Measurements from ENCODE around the gene MICALL2.

The MICALL2 gene

DNA sequence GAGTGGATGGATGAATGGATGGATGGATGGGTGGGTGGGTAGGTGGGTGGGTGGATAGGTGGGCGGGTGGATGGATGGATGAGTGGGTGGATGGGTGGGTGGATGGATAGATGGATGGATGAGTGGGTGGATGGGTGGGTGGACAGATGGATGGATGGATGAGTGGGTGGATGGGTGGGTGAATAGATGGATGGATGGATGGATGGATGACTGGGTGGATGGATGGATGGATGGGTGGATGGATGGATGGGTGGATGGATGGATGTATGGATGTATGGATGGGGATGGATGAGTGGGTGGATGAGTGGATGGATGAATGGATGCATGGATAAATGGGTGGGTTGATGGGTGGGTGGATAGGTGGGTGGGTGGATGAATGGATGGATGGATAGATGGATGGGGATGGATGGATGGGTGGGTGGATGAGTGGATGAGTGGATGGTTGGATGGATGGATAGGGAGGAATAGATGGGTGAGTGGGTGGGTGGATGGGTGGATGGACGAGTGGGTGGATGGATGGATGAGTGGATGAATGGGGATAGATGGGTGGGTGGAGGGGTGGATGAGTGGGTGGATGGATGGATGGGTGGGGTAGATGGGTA lies 43.8 kb downstream of the MICALL2 start:
- no peak for DNase-seq (ENCODE audit: low read depth, low spot score)

DNA sequence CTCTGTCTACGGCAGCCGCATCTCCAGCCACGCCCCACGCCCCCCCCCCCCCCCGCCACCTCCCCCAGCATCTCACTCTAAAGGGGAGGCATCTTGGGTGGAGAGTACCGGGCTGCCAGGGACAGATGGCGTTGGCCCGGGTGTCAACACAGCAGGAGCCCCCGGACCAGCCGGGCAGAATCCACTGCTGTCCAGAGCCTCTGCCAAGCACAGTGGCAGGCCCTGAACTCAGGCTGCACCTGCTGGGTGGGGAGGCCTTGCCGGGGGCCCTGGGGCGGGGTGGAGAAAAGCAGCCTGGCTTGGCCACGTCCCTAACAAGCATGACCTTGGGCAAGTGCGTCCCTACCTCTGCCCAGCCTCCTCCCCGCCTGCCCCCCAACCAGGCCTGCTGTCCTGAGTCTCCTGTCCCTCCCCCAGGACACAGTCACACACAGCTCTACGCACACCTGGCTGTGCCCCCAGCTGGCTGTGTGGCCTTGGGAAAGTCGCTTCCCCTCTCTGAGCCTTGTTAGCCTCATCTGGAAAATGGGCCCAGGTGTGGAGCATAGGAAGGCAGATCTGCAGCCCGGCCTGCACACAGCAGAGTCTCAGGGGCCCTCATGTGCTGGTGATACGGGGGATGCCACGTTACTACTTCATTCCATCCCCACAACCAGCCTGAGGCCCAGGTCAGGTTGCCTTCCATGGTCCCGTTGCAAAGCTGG lies 45.2 kb downstream of the MICALL2 start:
- DNase-seq (ENCODE audit: low read depth, low spot score), result no peak

DNA sequence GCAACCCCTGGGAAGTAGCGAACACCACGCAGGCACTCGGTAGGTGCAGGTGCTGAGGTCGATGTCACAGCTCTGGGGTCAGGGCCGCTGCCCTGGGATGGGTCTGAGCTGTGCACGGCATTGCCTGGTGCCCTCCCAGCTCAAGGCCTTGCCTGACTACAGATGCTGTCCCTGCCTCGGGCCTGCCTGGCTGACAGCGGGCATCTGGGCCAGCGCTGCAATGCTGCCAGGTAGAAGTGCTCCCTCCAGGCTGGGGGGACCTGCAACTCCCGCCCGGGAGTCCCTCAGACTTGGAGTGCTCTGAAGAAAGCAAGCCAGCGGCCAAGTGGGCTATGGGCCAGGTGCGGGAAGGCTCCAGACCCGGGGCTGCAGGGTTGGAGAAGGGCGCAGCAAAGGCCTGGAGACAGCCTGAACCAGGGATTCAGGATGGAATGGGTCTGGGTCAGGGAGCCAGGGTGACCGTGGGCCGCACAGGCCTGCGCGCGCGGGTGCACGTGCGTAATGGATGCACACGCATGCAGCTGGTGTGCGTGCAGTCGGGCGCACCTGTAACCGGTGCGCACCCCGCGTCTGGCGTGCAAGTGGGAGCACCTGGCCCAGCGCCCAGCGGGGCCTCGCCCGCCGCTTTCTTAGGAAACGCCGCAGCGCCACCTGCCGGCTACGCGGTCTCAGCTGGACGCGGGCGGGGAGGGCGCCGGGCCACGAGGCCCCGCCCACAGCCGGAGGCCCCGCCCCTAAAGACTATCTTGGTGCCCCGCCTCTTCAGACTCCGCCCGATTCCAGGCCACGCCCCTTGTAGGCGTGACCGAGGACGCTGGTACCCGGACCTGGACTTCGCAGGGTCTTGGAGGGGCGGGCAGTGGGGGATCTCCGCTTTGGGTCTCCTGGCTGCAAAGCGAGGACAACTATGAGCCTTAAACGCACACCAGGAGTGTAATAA lies 46.7 kb downstream of the MICALL2 start:
- DNase-seq (ENCODE audit: low read depth, low spot score), result no peak

DNA sequence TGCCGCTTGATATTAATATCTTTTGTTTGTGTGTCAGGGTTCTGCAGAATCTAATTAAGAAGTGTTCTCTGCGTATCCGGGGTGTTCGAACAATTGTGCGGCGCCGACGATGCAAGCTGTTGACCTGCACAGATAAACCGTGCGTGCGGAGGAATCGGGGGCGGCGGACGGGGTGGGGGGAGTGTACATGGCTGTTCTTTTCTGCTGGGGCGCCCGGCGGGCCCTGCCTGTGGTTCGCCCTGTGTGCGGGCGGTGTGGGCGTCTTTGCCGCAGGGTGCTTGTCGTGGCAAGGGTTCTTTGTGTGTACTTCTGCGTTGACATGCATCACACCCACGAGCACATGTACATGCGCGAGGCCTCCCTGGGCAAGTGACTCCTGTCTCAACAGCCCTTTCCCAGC lies 47.9 kb downstream of the MICALL2 start:
- DNase-seq (ENCODE audit: low read depth, low spot score), result no peak

DNA sequence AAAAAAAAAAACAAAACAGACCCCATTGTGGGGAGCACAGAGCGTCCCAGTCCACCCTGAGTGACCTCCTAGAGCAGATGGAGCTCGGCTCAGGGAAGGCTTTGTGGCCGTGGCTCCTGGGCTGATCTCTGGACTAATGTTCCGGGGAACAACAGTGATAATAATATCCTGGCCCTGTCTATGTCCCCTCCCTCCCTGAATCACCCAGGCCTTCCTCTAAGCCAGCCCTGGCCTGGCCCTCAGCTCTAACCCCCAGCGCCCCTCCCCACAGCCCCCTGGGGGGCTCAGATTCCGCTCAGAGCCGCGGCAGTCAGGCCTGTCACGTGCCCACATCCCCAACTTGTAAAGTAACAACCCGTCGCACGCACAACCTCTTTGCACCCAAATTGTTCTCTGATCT lies 48.3 kb downstream of the MICALL2 start:
- DNase-seq (ENCODE audit: low read depth, low spot score), result no peak

DNA sequence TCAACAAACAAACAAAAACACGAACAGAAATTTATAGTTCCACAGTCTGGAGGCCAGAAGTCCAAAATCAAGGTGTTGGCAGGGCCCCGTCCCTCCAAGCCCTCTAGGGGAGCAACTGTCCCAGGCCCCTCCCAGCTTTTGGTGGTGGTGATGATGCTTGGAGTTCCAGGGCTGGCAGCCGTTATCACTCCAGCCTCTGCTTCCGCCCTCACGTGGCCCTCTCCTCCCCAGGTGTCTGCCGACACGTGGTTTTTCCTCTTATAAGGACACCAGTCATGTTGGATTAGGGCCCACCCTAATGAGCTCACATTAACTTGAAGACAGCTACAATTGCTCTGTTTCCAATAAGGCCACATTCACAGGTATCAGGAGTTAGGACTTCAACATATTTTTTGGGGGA lies 49.7 kb downstream of the MICALL2 start:
- no peak for DNase-seq (ENCODE audit: low read depth, low spot score)

DNA sequence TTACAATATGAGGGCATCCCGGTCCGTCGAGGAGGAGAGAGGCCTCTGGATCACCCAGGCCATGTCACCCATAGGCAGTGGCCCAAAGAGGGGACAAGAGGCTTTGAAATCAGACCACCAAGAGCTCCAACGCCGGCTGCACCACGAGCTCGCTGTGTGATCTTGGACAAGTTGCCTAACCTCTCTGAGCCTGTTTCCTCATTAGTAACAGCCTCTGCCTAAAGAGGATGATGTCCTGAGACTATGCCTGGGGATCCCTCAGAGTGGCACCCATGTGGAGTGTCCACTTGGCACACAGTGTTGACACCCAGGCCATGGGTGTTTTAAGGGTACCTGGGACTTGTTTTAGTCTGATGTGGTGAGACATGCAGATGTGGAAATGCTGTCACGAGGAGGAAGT lies 50.8 kb downstream of the MICALL2 start:
- DNase-seq (ENCODE audit: low read depth, low spot score), result no peak

DNA sequence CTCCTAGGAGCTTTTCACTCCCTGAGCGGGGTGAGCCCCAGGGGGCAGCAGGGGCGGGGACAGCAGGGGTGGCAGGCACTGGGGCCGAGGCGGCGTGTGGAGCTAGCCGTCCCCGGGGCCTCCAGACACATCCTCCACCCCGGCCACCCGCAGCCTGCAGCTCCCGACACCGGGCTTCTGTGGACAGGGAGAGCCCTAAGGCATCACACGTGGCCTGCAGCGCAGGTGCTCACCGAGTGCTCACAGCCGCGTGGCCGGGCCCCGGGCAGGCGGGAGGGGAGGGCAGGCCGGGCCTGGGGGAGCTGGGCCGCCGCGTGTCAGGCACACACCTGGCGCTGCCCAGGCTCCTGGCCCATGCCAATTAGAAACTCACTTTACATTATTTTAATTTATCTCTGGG lies 51.4 kb downstream of the MICALL2 start:
- no peak for DNase-seq (ENCODE audit: low read depth, low spot score)

DNA sequence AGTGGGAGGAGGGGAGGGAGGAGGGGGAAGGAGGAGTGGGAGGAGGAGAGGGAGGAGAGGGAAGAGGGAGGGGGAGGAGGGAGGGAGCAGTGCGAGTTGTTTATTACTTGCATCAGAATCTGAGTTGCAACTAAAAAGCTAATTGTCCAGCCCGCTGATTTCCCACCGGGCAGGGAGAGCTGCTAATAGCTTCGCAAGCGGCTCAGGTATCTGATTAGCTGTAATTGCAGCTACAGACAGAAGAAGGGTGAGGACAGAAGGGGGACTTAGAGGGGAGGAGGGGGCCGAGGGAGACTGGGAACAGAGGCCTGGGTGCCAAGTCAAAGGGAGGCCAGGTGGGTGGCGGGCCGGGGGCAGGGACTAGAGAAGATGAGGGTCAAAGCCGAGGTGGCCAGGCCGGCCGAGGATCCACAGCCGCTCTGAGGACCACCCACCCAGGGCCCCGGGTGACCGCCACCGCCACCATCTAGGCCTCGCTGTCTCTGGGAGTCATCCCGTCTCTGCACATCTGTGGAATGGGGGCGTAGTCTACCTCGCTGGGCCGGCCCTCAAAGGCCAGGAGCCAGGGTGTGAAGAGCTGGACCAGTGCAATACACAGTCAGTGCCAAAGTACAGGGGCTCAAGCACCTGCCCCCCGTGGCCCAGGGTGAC lies 54.2 kb downstream of the MICALL2 start:
- DNase-seq (ENCODE audit: low read depth, low spot score), result no peak

DNA sequence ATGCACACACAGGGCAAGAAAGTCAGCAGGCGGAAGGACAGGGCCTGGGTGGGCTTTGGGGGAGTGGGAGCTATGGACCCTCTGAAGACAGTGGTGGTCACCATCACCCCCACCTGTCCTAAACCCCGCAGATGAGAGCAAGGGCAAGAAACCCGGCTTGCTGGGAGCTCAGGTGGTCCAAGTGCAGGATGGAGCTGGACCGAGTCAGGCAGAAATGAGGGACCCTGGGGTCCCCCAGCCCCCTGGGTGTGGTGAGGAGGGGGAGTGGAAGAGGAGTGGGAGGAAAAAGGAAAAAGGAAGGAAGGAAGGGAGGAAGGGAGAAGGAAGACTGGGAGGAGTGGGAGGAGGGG lies 54.8 kb downstream of the MICALL2 start:
- no peak for DNase-seq (ENCODE audit: low read depth, low spot score)

DNA sequence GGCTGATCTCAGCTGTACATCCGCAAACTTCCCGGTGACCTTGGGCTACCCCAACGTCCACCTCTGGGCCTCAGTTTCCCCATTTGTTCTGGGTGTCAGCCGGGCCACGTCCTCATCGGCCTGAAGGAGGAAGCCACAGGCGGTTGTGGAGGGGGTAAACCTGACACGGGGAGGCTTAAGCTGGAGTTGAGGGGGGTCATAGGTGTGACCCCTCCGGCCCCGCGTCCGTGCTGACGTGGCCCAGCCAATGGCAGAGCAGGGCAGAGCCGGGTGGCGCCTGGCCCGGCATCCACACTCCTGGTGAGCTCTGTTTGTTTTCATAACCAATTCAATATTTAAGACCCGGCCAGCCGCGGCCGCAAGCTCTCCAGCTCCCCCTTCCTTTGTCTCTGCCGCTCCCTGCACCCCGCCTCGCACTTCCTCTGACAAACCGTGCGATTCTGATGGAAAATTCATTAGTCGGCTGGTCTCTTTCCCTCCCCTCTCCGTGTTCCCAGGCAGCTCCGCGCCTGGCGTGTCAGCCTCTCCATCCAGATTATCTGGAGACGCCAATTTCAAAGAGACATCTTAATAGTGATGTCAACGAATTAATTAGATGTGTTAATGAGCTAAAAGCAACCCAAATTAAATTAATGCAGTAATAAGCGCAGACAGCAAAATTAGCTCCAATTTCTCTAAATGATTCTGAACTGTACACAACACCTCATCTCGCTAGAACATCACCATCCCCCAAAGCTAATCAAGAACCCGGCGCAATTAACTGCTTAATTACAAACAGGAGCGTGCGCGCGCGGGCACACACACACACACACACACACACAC lies 55.4 kb downstream of the MICALL2 start:
- no peak for DNase-seq (ENCODE audit: low read depth, low spot score)

DNA sequence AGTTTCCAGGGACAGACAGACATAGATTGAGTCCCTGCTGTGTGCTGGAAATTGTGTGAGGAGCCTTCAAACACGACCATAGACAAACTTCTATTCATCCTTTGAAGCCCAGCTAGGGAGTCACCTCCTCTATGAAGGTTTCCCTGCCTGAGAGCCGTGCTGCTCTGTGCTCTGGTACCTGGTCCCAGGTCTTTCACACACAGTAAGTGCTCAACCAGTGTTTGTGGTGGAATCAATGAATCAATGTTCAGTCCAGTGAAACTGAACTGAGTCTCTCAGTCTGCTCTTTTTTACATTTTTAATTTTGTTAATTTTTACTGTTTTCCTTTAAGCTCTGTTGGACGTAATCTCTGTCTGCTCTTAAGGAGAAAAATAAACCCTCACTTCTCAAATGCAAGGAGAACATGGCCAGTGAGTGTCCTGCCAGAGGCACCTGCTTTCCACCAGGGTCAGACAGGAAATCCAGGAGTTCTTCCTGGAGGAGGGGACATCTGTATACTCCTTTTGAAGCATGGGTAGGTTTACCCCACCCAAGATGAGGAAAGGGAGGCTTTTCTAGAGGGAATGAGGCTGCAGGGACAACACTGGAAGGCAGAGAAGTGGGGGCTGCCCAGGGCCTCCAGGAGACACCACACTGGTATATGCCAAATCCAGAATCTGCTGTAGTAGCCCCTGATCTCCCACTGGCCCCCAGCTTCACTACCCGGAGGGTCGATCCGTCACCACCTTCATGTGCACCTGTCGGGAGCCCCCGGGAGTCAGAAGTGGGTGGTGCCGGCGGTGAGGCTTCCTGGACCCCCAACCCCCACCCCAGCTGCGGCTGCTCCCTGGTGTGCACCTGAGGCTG lies 56.3 kb downstream of the MICALL2 start:
- no peak for DNase-seq (ENCODE audit: low read depth, low spot score)

DNA sequence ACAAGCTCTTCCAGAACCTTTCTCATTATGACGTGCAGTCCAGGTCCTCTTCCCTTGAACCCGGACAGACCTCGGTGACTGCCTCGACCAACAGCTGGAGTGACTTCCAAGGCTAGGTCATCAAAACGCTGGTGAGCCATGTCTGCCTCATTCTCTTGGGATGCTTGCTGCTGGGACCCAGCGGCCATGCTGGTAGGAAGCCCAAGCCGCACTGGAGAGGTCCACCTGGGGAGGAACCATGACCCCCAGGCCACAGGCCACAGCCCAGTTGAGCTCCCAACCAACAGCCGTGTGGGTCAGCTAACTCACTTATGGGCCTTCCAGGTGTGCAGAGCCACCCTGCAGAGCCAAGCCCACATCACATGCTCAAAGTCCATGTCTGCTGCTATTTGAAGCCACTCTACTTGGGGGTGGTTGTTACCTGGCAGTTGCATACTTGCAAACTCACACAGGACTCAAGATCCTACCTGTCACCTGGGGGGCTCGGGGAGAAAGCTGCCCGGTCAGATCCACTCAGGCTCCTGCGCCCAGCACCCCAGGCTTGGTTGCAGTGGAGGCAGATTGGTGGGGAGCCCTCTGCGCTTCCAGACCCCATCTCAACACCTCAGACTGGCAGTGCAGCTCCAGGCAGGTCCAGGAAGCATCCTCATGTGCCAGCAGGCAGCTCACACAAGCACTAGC lies 57.0 kb downstream of the MICALL2 start:
- no peak for DNase-seq (ENCODE audit: low read depth, low spot score)

DNA sequence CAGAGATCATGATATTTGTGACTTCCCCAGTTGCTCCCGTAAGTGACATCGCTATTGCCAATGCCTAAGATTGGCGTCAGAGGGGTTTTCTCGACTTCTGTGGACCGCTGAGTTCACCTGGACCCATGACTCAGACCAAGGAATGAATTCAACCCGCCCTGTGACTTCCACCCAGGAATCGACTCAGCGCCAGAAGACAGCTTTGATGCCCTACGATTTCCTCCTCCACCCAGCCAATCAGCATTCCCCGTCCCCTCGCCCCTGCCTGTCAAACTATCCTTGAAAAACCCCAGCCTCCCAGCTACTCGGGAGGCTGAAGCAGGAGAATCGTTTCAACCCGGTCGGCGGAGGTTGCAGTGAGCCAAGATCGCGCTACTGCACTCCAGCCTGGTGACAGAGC lies 58.3 kb downstream of the MICALL2 start:
- DNase-seq (ENCODE audit: low read depth, low spot score), result no peak

DNA sequence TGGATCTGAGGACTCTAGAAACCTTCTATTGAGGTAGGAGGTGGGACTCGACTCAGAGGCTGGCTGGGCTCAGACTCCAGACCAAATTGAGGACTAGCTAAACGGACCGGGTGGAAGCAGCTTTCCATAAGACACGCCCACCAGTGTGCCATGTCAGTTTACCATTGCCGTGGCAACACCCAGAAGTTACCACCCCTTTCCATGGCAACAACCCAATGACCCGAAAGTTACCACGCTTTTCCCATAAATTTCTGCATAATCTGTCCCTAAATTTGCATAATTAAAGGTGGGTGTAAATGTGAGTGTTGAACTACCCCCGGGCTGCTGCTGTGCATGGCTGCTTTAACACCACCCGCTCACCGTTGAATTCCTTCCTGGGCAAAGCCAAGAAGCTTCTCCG lies 58.9 kb downstream of the MICALL2 start:
- DNase-seq (ENCODE audit: low read depth, low spot score), result no peak

DNA sequence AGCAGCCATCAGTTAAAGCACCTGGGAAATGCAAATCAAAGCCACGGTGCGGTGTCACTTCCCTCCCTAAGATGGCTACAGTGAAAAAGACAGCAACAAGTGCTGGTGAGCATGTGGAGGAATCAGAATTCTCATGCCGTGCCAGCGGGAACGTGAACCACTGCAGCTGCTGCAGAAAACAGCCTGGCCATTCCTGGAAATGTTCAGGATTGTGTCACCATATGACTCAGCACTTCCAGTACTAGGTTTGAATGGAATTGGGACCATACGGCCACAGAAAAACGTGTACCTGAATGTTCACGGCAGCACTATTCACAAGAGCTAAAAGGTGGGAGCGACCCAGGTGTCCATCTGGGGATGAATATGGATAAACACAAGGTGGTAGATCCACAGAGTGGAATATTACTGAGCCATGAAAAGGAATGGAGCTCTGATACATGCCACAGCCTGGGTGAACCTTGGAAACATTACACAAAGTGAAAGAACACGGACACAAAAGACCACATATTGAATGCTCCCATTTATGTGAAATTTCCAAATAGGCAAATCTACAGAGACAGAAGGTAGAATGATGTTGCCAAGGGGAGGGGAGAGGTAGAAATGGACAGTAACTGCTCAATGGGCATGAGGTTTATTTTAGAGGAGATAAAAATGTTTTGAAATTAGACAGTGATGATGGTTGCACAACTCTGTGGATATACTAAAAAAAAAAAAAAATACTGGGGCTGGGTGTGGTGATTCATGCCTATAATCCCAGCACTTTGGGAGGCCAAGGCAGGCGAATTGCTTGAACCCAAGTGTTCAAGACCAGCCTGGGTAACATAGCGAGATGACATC lies 61.6 kb downstream of the MICALL2 start:
- DNase-seq (ENCODE audit: low read depth, low spot score), result no peak

DNA sequence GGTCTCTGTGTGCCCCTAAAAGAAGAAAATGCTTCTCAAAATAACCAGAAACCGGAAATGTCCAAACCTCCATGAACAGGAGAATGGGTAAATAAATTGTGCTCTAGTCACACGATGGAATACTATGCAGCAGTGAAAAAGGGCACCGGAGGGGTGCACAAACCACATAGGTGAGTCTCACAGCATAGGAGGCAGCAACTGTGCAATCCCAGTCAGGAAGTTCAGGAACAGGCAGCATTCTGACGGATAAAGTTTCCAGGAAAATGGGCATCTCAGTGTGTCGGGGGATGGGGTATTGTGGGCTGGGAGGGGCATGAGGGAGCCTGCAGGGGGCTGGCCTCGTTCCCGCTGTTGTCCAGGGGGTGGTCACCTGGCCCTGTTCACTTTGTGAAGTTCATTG lies 63.1 kb downstream of the MICALL2 start:
- DNase-seq (ENCODE audit: low read depth, low spot score), result no peak

DNA sequence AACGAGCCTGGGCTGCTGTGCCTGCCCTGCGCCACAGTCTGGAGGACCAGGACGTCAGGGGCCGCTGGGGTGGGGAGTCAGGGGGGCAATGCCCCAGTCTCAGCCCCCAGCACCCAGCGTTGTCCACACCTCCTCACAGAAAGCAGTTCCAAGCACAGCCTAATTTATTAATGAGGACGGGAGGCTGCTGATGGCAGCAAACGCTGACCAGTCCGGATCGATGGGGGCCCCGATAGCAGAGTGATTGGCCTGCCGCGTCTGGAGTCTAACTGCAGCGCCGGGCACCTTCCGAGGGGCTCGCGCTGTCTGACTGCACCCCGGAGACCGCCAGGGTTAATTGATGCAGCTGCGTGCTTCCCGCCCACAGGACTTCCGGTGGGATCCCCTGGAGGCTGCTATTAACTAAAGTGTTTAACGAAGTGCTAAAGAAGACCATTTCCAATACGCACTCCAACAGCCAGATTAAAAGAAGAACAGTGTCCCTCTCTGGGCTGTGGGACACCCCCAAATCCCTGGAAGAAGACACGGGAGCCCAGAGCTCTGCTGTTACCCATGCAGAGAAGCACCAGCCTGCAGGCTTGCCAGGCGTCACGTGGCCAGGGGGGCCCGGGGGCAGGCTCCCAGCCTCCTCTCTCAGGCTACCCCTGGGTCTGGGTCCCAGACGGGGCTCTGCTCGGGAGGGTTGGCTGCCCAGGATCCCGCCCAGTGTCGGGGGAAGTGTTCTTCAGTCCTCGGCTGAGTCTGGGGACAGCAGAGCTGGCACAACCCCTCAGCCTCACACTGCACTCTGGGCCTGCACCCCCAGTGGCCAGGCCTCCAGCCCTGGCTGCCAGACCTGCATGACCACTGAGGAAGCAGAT lies 63.8 kb downstream of the MICALL2 start:
- DNase-seq (ENCODE audit: low read depth, low spot score), result no peak

Data from iPS DF 19.7 (cell line).